Measurements from ENCODE around the gene NEK5. TPM values are rescaled to one million over a fixed set of nuclear protein-coding genes. Genes with fewer than 3 reads are reported as not detected.

Gene NEK5
- polyA plus RNA-seq, 1 donor (not counting 4 experiments of a cell fraction or from before 2014, with no cell fraction given) = 0.21 TPM

DNA sequence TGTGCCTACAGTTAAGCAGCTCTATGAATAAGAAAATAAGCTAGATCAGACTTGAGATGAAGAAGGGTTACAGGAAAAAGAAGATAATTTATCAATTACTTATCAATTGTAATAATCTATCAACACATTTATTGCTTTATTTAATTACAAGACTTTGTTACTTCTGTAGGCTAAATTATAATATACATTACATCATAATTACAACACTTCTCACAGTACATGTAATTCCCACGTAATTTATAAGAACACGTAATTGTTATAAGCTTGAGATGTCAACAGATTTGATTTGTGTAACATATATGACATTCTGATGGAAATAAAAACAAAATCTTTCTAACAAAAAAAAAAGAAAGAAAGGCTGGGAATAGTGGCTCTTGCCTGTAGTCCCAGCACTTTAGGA, 36.8 kb downstream of the NEK5 start:
- dilution Hi-C loops (cut with MboI; ENCODE audit: extremely low pct_ligation_motif_present, low sequenced_read_pairs) = no loop called here
- TF ChIP-seq, protein P1, sequence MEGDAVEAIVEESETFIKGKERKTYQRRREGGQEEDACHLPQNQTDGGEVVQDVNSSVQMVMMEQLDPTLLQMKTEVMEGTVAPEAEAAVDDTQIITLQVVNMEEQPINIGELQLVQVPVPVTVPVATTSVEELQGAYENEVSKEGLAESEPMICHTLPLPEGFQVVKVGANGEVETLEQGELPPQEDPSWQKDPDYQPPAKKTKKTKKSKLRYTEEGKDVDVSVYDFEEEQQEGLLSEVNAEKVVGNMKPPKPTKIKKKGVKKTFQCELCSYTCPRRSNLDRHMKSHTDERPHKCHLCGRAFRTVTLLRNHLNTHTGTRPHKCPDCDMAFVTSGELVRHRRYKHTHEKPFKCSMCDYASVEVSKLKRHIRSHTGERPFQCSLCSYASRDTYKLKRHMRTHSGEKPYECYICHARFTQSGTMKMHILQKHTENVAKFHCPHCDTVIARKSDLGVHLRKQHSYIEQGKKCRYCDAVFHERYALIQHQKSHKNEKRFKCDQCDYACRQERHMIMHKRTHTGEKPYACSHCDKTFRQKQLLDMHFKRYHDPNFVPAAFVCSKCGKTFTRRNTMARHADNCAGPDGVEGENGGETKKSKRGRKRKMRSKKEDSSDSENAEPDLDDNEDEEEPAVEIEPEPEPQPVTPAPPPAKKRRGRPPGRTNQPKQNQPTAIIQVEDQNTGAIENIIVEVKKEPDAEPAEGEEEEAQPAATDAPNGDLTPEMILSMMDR (optimal IDR thresholded peaks at IDR 0.05 in 1 of 3, IDR thresholded peaks at IDR 0.05 in 1 of 3, conservative IDR thresholded peaks at IDR 0.05 in 1 of 3; ENCODE audit: extremely low read depth in 1 of 3, insufficient read depth in 2 of 3, low read length in 3 of 3) = no peak
- TF ChIP-seq EZH2 (IDR thresholded peaks at IDR 0.05; ENCODE audit: low read length) = no peak
- FAIRE-seq (no peak), DNase-seq (ENCODE audit: low read depth, low spot score) (no peak)
- H3K4me3 ChIP-seq (ENCODE audit: control insufficient read depth in 2 of 3, extremely low read depth in 1 of 3, insufficient read depth in 2 of 3, low read depth in 1 of 3, low read length in 3 of 3) = no peak overlapping the region
- no peaks in the 10 kb centered on the region for H3K79me2 ChIP-seq (ENCODE audit: control insufficient read depth, insufficient read depth, low read length)
- H3K9ac ChIP-seq (ENCODE audit: control insufficient read depth, extremely low read depth, insufficient read depth, low read length) = no peak overlapping the region
- no peaks in the 10 kb centered on the region for H3K9me3 ChIP-seq (ENCODE audit: control insufficient read depth, low read depth, low read length)
- no peaks in the 10 kb centered on the region for H3K9me1 ChIP-seq (ENCODE audit: control insufficient read depth, extremely low read depth, insufficient read depth, low read length)
- no peaks in the 10 kb centered on the region for H3K4me1 ChIP-seq (ENCODE audit: control insufficient read depth, extremely low read depth, insufficient read depth, low read length)
- no peak overlapping the region for H3K27ac ChIP-seq (ENCODE audit: control insufficient read depth, insufficient read depth, low read length)
- H3K36me3 ChIP-seq (ENCODE audit: control insufficient read depth in 2 of 2, extremely low read depth in 1 of 2, insufficient read depth in 2 of 2, low read length in 2 of 2) = no peaks in the 10 kb centered on the region
- H3K27me3 ChIP-seq (ENCODE audit: control insufficient read depth, extremely low read depth, insufficient read depth, low read length) = no peaks in the 10 kb centered on the region
- H3K4me2 ChIP-seq (ENCODE audit: control insufficient read depth, extremely low read depth, insufficient read depth, low read depth, low read length) = no peak overlapping the region
- H2AFZ ChIP-seq (ENCODE audit: control insufficient read depth, low read length) = no peak overlapping the region
- no peaks in the 10 kb centered on the region for H4K20me1 ChIP-seq (ENCODE audit: control insufficient read depth, extremely low read depth, insufficient read depth, low read length)

DNA sequence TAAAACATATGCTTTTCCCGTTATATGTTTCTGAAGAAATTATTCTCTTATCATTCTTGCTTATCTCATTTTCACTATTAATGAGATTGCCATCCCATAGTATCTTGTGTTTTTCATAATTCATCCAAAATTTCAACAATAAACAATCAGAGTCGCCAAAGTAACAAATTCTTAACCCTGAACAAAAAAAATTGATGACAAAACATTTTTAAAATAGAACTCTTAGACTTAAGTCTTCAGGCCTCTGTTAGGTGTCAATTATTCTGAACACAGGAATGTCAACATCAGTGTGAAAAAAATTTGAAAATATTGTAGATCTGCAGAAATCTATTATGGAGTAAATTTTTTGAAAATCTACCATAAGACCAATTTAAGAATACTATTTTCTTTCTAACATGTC, 37.4 kb downstream of the NEK5 start:
- Histone ChIP-seq H3K36me3 (ENCODE audit: control insufficient read depth in 2 of 2, extremely low read depth in 1 of 2, insufficient read depth in 2 of 2, low read length in 2 of 2) (no peaks in the 10 kb centered on the region), H3K4me3 (ENCODE audit: control insufficient read depth in 2 of 3, extremely low read depth in 1 of 3, insufficient read depth in 2 of 3, low read depth in 1 of 3, low read length in 3 of 3) (no peak overlapping the region), H3K9me3 (ENCODE audit: control insufficient read depth, low read depth, low read length) (no peaks in the 10 kb centered on the region), H3K27me3 (ENCODE audit: control insufficient read depth, extremely low read depth, insufficient read depth, low read length) (no peaks in the 10 kb centered on the region), H4K20me1 (ENCODE audit: control insufficient read depth, extremely low read depth, insufficient read depth, low read length) (no peaks in the 10 kb centered on the region), H3K9me1 (ENCODE audit: control insufficient read depth, extremely low read depth, insufficient read depth, low read length) (no peaks in the 10 kb centered on the region), H3K4me2 (ENCODE audit: control insufficient read depth, extremely low read depth, insufficient read depth, low read depth, low read length) (no peak overlapping the region), H3K27ac (ENCODE audit: control insufficient read depth, insufficient read depth, low read length) (no peak overlapping the region), H3K79me2 (ENCODE audit: control insufficient read depth, insufficient read depth, low read length) (no peaks in the 10 kb centered on the region), H2AFZ (ENCODE audit: control insufficient read depth, low read length) (no peak overlapping the region), H3K4me1 (ENCODE audit: control insufficient read depth, extremely low read depth, insufficient read depth, low read length) (no peaks in the 10 kb centered on the region), H3K9ac (ENCODE audit: control insufficient read depth, extremely low read depth, insufficient read depth, low read length) (no peak overlapping the region)
- DNase-seq (ENCODE audit: low read depth, low spot score) (no peak), FAIRE-seq (no peak)
- TF ChIP-seq, protein P1 (optimal IDR thresholded peaks at IDR 0.05 in 1 of 3, IDR thresholded peaks at IDR 0.05 in 1 of 3, conservative IDR thresholded peaks at IDR 0.05 in 1 of 3; ENCODE audit: extremely low read depth in 1 of 3, insufficient read depth in 2 of 3, low read length in 3 of 3) = no peak
- TF ChIP-seq EZH2 (IDR thresholded peaks at IDR 0.05; ENCODE audit: low read length) = no peak
- dilution Hi-C loops (cut with MboI; ENCODE audit: extremely low pct_ligation_motif_present, low sequenced_read_pairs) = no loop called here
